ENCODE measurements around the gene FNDC11.

Gene FNDC11

GRCh38 chr20:63525185-63525584, 28.8 kb upstream of the FNDC11 start:
- DNase-seq (ENCODE audit: low spot score) = no peak

GRCh38 chr20:63525971-63526370, 28.0 kb upstream of the FNDC11 start:
- DNase-seq (ENCODE audit: low spot score) = no peak

- no peak for DNase-seq (ENCODE audit: low spot score)
These were observed 26.8 kb upstream of the FNDC11 start for GRCh38 chr20:63527184-63527583.

GRCh38 chr20:63529180-63529860, 24.6 kb upstream of the FNDC11 start:
- peak; percentile 39 for DNase-seq (ENCODE audit: low spot score)

- peak; percentile 34 for DNase-seq (ENCODE audit: low spot score)
These were observed 23.8 kb upstream of the FNDC11 start for GRCh38 chr20:63529861-63530787.

- DNase-seq (ENCODE audit: low spot score) = peak; percentile 20
These were observed 23.2 kb upstream of the FNDC11 start for GRCh38 chr20:63530788-63531160.

- DNase-seq (ENCODE audit: low spot score) = peak; percentile 37
These were observed 22.1 kb upstream of the FNDC11 start for GRCh38 chr20:63531686-63532448.

GRCh38 chr20:63532449-63532971, 21.4 kb upstream of the FNDC11 start:
- peak; percentile 23 for DNase-seq (ENCODE audit: low spot score)

GRCh38 chr20:63533388-63533787, 20.6 kb upstream of the FNDC11 start:
- DNase-seq (ENCODE audit: low spot score) = no peak

GRCh38 chr20:63533871-63534393, 20.0 kb upstream of the FNDC11 start:
- no peak for DNase-seq (ENCODE audit: low spot score)

- DNase-seq (ENCODE audit: low spot score) = no peak
These were observed 19.5 kb upstream of the FNDC11 start for GRCh38 chr20:63534427-63534830.

- no peak for DNase-seq (ENCODE audit: low spot score)
These were observed 18.9 kb upstream of the FNDC11 start for GRCh38 chr20:63534831-63535651.

- DNase-seq (ENCODE audit: low spot score) = no peak
These were observed 17.6 kb upstream of the FNDC11 start for GRCh38 chr20:63536241-63536977.

- DNase-seq (ENCODE audit: low spot score) = no peak
These were observed 16.9 kb upstream of the FNDC11 start, which contains the start of gene PTK6 for GRCh38 chr20:63536997-63537524. TSS of gene PTK6 (minus strand) at chr20:63537376. CDS start at chr20:63537314, 62 bp downstream.

- peak; percentile 95 for DNase-seq (ENCODE audit: low spot score)
These were observed 16.3 kb upstream of the FNDC11 start for GRCh38 chr20:63537525-63538203.

- no peak for DNase-seq (ENCODE audit: low spot score)
These were observed 15.5 kb upstream of the FNDC11 start for GRCh38 chr20:63538204-63539091.

- DNase-seq (ENCODE audit: low spot score) = no peak
These were observed 14.9 kb upstream of the FNDC11 start for GRCh38 chr20:63539092-63539430.

Measured in D341Med (cell line).